ACC112 (cell line): ENCODE results near the gene CCNB3.
A peak's percentile ranks its signal among the peaks of the same experiment; 100 is the strongest.

Experiments
- H2AFZ ChIP-seq: fragments of 200-600 bp; sonication (generic); one replicate; pipeline ENCODE4 v1.6.0; 2017; ENCODE audit warnings: antibody characterized with exemption, low read length; ENCODE audit not compliant: unreplicated experiment
- H3K27ac ChIP-seq: fragments of 200-600 bp; sonication (generic); 2 replicates; pipeline ENCODE4 v1.5.1; 2014; ENCODE audit warnings: low read depth, mild to moderate bottlenecking, antibody characterized with exemption, low read length, moderate library complexity
- H3K27me3 ChIP-seq: fragments of 200-600 bp; sonication (generic); 2 replicates; pipeline ENCODE4 v1.6.1; 2014; ENCODE audit warnings: mild to moderate bottlenecking, antibody characterized with exemption, low read length, moderate library complexity, mixed read lengths; ENCODE audit not compliant: insufficient read depth
- H3K36me3 ChIP-seq: fragments of 200-600 bp; sonication (generic); 2 replicates; pipeline ENCODE4 v1.6.1; 2016; ENCODE audit warnings: mild to moderate bottlenecking, antibody characterized with exemption, low read length, moderate library complexity, mixed read lengths; ENCODE audit not compliant: insufficient read depth
- H3K4me1 ChIP-seq: fragments of 200-600 bp; sonication (generic); one replicate; pipeline ENCODE4 v1.6.1; 2016; ENCODE audit warnings: low read length, mixed read lengths; ENCODE audit not compliant: insufficient read depth, unreplicated experiment, control insufficient read depth
- H3K4me3 ChIP-seq: fragments of 200-600 bp; sonication (generic); 2 replicates; pipeline ENCODE4 v1.5.1; 2014; ENCODE audit warnings: mild to moderate bottlenecking, low read depth, low read length
- H3K79me2 ChIP-seq: fragments of 200-600 bp; sonication (generic); one replicate; pipeline ENCODE4 v1.6.0; 2016; ENCODE audit warnings: low read length; ENCODE audit not compliant: control insufficient read depth, unreplicated experiment, insufficient read depth

Gene CCNB3, protein sequence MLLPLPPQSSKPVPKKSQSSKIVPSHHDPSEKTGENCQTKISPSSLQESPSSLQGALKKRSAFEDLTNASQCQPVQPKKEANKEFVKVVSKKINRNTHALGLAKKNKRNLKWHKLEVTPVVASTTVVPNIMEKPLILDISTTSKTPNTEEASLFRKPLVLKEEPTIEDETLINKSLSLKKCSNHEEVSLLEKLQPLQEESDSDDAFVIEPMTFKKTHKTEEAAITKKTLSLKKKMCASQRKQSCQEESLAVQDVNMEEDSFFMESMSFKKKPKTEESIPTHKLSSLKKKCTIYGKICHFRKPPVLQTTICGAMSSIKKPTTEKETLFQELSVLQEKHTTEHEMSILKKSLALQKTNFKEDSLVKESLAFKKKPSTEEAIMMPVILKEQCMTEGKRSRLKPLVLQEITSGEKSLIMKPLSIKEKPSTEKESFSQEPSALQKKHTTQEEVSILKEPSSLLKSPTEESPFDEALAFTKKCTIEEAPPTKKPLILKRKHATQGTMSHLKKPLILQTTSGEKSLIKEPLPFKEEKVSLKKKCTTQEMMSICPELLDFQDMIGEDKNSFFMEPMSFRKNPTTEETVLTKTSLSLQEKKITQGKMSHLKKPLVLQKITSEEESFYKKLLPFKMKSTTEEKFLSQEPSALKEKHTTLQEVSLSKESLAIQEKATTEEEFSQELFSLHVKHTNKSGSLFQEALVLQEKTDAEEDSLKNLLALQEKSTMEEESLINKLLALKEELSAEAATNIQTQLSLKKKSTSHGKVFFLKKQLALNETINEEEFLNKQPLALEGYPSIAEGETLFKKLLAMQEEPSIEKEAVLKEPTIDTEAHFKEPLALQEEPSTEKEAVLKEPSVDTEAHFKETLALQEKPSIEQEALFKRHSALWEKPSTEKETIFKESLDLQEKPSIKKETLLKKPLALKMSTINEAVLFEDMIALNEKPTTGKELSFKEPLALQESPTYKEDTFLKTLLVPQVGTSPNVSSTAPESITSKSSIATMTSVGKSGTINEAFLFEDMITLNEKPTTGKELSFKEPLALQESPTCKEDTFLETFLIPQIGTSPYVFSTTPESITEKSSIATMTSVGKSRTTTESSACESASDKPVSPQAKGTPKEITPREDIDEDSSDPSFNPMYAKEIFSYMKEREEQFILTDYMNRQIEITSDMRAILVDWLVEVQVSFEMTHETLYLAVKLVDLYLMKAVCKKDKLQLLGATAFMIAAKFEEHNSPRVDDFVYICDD (N-terminal part only)

DNA sequence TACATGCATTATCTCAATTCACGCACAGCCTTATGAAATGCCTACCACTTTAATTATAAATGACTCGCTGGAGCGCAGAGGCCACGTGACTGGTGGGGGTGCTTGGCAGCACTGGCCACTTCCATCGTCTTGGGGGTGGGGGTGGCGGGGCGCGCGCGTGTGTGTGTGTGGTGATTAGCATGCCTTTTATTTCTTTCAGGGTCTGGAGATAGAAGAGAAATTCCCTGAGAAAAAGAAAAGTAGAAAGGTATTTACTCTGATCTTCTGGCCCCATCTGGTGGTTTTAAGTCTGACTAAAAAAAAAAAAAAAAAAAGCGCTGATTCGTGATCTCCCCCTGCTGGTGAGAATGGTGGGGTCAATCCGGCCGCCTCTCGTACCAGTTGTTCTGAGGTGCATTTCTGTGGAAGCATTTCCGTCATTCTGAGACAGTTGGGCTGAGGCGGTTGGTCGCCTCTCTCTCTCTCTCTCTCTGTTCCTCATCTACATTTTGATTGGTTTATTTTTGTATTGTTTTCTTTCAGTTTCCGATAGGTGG is at the start of gene CCNB3:
CCNB3 (plus strand) TSS at position 402 of the 536 bp plus-strand sequence. CDS start 80,399 bp downstream, outside the sequence.
- Histone ChIP-seq H3K4me1 (peaks cover 7% of the 10 kb centered on the region), H3K27me3 (no peaks in the 10 kb centered on the region), H3K79me2 (no peaks in the 10 kb centered on the region), H3K4me3 (peak within 1 kb of the TSS; percentile 60), H2AFZ (peak within 1 kb of the TSS; percentile 84), H3K36me3 (no peaks in the 10 kb centered on the region), H3K27ac (peak within 1 kb of the TSS; percentile 49; the same call in 1 of the 2 replicates)

DNA sequence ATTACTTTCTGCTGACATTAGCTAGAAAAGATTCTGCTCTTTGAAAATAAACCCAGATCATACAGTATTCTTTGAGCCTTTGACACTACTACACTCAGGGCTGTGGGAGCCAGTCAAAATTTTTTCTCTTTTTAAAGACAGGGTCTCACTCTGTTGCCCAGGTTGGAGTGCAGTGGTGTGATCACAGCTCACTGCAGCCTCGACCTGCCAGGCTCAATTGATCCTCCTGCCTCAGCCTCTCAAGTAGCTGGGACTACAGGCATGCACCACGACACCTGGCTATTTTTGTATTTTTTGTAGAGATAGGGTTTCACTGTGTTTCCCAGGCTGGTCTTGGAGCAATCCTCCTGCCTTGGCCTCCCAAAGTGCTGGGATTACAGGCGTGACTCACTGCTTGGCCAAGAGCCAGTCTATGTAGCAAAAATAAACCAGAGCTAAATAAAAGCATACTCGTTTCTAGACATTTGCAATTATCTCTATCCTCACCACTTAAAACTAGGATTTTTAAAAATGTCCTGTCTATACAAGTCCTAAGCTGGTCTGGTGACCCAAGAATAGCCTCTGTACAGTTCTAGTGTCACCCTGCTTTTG is 46.9 kb upstream of the CCNB3 start:
- no peak overlapping the region for H3K27ac ChIP-seq
- no peak overlapping the region for H2AFZ ChIP-seq
- no peaks in the 10 kb centered on the region for H3K79me2 ChIP-seq
- H3K4me1 ChIP-seq: no peaks in the 10 kb centered on the region
- H3K36me3 ChIP-seq: no peaks in the 10 kb centered on the region
- H3K27me3 ChIP-seq: no peaks in the 10 kb centered on the region; the same call in 1 of the 2 replicates
- no peak overlapping the region for H3K4me3 ChIP-seq

DNA sequence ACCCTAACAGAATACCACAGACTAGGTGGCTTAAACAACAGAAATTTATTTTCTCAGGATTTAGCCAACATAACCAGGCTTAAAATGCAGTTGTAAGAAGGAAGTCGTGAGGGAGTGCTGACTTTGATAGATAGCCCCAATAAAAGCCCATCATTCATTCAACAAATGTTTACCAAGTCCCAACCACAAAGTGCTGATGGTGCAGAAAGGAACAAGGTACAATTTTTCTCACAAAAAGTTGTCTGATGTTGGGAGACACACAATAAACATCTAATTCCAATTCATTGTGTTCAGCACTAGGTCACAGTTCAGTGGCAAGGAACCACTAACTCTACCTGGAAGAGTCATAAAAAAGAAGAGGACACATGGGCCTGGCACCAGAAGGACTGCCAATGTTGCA is 46.0 kb upstream of the CCNB3 start:
- Histone ChIP-seq H3K27ac (no peak overlapping the region), H3K4me3 (no peak overlapping the region), H3K27me3 (no peaks in the 10 kb centered on the region; the same call in 1 of the 2 replicates), H3K36me3 (no peaks in the 10 kb centered on the region), H2AFZ (no peak overlapping the region), H3K4me1 (no peaks in the 10 kb centered on the region), H3K79me2 (no peaks in the 10 kb centered on the region)

DNA sequence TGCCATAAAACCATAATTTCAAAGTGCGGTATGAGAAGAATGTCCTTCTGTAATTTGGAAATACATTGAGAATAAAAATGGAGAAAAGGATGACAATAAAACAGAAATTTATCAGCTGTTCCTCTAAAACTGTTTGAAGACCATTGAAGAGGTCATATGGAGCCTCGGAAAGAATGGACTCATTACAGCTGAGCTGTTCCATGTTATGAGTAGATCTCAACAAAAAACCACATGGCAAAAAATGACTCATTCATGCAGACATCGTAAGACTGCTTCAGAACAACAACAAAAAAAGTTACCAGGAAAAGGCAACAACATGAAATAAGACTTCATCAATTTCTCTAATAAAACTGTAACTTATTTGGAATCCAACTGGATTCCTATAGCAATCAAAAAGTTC is 43.4 kb upstream of the CCNB3 start:
- no peak overlapping the region for H3K4me3 ChIP-seq
- H3K4me1 ChIP-seq: no peaks in the 10 kb centered on the region
- H3K79me2 ChIP-seq: no peaks in the 10 kb centered on the region
- H3K36me3 ChIP-seq: no peaks in the 10 kb centered on the region
- H2AFZ ChIP-seq: no peak overlapping the region
- no peak overlapping the region for H3K27ac ChIP-seq
- no peaks in the 10 kb centered on the region; the same call in 1 of the 2 replicates for H3K27me3 ChIP-seq

DNA sequence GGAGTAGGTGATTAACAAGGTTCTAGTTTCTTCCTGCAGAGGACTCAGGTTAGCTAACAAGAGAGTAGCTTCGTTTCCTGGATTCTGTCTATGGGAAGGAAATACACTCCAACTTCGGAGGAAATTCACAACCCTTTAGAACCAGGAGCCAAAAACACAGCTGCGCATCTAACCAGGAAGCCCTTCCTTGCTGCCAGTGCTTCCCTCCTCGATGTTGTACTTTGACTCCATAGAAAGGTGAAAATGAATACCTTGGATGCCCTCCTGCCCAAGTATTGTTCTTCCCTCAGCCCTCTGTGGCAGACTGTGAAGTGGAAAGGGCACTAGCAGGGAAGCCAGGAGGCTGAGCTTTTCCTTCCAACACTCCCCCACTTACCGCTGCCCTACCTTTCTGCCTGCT is 38.8 kb upstream of the CCNB3 start:
- Histone ChIP-seq H3K4me3 (no peak overlapping the region), H3K4me1 (no peaks in the 10 kb centered on the region), H3K36me3 (no peaks in the 10 kb centered on the region), H3K79me2 (no peaks in the 10 kb centered on the region), H3K27ac (no peak overlapping the region), H3K27me3 (no peaks in the 10 kb centered on the region), H2AFZ (no peak overlapping the region)

DNA sequence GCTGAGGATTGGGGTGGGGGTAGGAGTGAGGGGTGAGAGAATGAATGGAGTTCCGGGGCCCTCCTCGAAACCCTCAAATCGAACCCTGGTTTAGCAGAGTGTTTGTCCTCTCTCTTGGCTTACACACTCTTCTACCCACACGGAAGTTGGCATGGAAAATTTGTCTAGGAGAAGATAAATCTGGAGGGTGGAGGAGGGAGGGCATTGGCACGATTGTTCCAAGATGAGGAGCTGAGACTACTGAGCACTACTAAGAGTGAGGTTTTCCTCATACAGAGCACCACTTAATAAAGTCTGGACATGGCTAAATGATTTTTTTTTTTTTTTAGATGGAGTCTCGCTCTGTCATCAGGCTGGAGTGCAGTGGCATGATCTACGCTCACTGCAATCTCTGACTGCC is 37.2 kb upstream of the CCNB3 start:
- Histone ChIP-seq H3K4me3 (no peak overlapping the region), H3K4me1 (no peaks in the 10 kb centered on the region), H3K36me3 (no peaks in the 10 kb centered on the region), H3K27me3 (no peaks in the 10 kb centered on the region), H3K79me2 (no peaks in the 10 kb centered on the region), H3K27ac (no peak overlapping the region), H2AFZ (no peak overlapping the region)

DNA sequence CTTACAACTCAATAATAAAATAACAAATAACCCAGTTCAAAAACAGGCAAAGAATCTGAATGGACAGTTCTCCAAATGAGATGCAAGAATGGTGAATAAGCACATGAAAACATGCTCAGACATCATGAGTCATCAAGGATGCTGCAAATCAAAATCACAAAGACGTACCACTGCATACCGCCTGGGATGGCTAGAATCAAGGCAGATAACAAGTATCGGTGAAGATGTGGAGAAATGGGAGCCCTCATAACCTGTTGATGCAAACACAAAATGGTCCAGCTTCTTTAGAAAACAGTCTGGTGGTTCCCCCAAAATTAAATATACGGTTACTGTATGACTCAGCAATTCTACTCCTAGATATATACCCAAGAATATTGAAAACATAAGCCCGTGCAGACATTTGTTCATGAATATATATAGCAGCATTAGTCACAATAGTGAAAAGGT is 36.3 kb upstream of the CCNB3 start:
- H3K79me2 ChIP-seq: no peaks in the 10 kb centered on the region
- H3K4me1 ChIP-seq: no peaks in the 10 kb centered on the region
- H3K36me3 ChIP-seq: no peaks in the 10 kb centered on the region
- no peak overlapping the region for H3K27ac ChIP-seq
- no peak overlapping the region for H2AFZ ChIP-seq
- no peaks in the 10 kb centered on the region for H3K27me3 ChIP-seq
- no peak overlapping the region for H3K4me3 ChIP-seq

DNA sequence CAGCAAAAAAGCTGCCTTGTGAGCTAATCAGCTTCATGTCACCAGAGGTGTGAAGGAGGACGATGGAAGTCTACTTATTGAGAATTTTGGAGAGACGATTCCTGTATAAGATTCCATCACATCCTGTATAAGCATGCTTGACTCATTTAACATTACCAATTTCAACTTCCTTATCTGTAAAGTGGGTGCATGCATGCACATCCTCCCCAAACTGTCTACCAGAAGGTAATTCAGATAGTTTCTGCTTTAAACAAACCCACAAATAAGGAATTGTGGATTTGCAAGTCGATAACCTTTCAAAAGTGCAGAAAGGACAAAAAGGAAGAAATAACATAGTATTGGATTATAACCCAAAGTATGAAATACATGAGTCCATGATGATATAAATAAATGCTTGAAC is 34.8 kb upstream of the CCNB3 start:
- Histone ChIP-seq H3K27me3 (no peaks in the 10 kb centered on the region), H3K27ac (no peak overlapping the region), H3K4me1 (no peaks in the 10 kb centered on the region)

DNA sequence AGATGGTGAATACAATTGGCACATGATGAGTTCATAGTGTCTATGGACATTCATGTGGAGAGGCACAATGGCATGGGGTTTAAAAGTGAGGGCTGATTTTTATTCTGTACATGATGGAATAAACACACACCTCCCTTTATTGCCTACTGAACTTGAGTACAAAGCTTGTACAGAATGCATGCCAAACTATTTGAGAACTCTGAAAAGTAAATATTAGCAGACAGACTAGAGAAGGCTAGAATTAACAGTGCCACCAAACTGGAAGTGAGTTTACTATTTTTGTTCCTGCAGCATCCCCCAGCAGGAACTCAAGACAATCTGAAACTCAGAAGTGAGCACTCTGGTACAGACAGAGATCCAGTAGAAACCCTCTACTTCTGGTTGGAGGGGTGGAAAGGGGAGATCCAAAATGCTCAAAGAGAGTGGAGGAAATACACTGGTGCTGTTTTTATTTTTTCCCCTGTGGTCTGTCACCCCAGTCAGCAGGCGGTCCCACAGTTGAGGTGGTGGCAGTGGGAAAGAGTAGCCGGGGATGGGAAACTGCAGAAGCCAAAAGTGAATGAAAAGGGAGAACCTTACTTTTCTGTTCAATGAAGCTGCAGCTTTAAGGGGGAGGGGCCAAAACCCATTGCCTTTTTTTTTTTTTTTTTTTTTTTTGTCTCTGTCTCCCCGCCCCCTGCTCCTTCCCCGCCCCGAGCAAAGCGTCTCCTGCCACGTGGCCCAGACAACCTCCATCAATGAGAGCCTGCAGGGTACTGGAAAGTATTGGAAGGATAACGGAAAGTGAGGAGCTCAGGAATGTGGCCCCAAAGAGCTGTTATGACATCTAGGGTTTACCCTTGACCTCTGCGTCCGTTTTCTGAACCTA is 24.3 kb upstream of the CCNB3 start:
- Histone ChIP-seq H3K27me3 (peaks cover 3% of the 10 kb centered on the region; the same call in 1 of the 2 replicates), H3K79me2 (no peaks in the 10 kb centered on the region), H2AFZ (no peak overlapping the region), H3K27ac (no peak overlapping the region), H3K4me3 (no peak overlapping the region), H3K4me1 (no peaks in the 10 kb centered on the region), H3K36me3 (no peaks in the 10 kb centered on the region)

More for the DNA sequence above, 34.8 kb upstream of the CCNB3 start:
- Histone ChIP-seq H2AFZ (no peak overlapping the region), H3K36me3 (no peaks in the 10 kb centered on the region), H3K4me3 (no peak overlapping the region), H3K79me2 (no peaks in the 10 kb centered on the region)
